Body of pancreas (tissue), 4 donors: ENCODE measurements around the gene TCP10L.

Experiments
- CTCF ChIP-seq, 7 experiments: fragments of 450-650 bp in 4 of 7; fragments of 200-600 bp in 3 of 7; sonication (generic) in 3 of 7; IDR thresholded peaks; one replicate each; pipeline ENCODE4 v1.5.1; 2016 to 2019; ENCODE audit warnings: antibody characterized with exemption in 7 of 7
- POLR2A ChIP-seq, 3 donors: fragments of 450-650 bp; IDR thresholded peaks; one replicate each; pipeline ENCODE4 v1.6.1; 2016; ENCODE audit warnings: antibody characterized with exemption in 3 of 3, mild to moderate bottlenecking in 2 of 3

- TF ChIP-seq CTCF (IDR thresholded peaks at IDR 0.05) = no peak
- no peak for TF ChIP-seq POLR2A (IDR thresholded peaks at IDR 0.05)
Observed at GRCh38 chr21:32611471-32611997, 26.2 kb upstream of the TCP10L start.
